Renal cortical epithelial cell (primary cell): ENCODE results near the gene CLECL1. TPM values are rescaled to one million over a fixed set of nuclear protein-coding genes. Genes with fewer than 3 reads are reported as not detected.

Experiments
- DNase-seq: peaks from one replicate; pipeline ENCODE4 v3.0.0-alpha.2; 2011; ENCODE audit warnings: low read depth
- total RNA-seq: library from RNA; depleted of rRNA; stranded (reverse); fragments of >200 nt; gene quantifications from 2 replicates; pipeline ENCODE4 v1.2.3, GENCODE V29; 2014

Gene CLECL1
- not detected in 2 replicates for total RNA-seq

GRCh38 chr12:9732921-9733461 is at the start of gene CLECL1:
CLECL1 (minus strand) TSS chr12:9733097.
- no peak for DNase-seq

DNA sequence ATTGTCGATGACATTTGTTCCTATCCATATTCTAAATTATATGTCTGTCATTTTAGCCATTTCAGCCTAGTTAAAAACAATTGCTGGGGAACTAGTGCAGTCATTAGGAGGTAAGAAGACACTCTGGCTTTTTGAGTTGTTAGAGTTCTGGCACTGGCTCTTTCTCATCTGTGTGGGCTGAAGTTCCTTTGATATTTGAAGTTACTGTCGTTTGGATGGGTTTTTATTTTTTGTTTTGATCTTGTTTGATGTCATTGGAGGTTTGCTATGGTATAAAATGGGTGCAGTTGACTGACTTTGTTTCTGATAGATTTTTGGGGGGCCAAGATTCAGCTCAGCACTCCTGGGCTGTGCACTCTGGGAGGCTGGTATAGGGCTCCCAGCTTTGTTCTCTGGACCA is 48.5 kb upstream of the CLECL1 start:
- no peak for DNase-seq

- no peak for DNase-seq
Measured at GRCh38 chr12:9779209-9779608, 46.3 kb upstream of the CLECL1 start.

GRCh38 chr12:9776781-9777180 is 43.9 kb upstream of the CLECL1 start:
- no peak for DNase-seq

DNA sequence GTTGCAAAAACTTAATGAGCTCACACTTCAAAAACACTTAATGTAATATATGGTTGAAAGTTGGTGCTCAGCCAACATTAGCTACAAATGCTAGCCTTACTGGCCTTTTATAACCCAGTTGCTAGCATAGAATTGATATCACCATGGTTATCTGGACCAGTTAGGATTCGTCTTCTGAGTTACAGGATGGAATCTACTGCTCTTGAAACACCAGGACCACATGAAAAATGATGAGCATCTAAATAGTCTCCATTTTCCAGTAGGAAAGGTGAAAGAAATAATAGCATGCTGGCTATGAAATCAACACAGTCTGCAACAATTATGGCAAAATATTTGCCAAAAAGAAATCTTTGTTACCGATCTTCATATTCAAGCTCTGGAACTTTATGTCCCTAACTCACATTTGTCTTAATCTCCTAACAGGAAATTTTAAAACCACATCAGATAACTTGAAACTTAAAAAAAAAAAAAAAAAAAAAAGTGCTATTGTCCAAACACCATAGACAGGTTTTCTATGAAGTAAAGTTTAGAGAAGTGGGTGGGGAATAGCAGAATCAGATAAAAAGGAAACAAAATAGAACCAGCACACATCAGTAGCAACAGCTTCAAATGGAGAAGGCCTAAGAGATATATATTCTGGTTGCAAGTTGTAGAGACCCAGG is 40.5 kb upstream of the CLECL1 start:
- no peak for DNase-seq

DNA sequence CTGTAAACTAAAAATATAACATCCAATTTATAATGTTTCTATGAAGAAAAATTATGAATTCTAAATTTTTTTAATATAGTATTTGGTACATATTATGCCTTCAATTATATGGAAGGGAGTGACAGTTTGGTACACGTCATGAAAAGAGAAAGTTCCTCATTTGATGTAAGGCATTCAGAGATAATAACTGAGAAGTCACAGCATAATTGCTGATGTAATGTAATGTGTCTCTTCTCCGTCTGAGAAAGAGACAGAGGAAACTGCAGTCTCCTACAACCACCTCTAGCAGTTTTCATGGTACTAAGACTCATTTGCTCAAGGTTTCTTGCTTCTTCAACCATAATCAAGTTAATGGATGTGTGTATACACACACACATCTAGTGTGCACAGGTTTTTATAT is 30.1 kb upstream of the CLECL1 start:
- DNase-seq, result no peak

GRCh38 chr12:9762369-9762768 is 29.5 kb upstream of the CLECL1 start:
- DNase-seq, result no peak

- no peak for DNase-seq
Measured at GRCh38 chr12:9761419-9761781, 28.5 kb upstream of the CLECL1 start.

DNA sequence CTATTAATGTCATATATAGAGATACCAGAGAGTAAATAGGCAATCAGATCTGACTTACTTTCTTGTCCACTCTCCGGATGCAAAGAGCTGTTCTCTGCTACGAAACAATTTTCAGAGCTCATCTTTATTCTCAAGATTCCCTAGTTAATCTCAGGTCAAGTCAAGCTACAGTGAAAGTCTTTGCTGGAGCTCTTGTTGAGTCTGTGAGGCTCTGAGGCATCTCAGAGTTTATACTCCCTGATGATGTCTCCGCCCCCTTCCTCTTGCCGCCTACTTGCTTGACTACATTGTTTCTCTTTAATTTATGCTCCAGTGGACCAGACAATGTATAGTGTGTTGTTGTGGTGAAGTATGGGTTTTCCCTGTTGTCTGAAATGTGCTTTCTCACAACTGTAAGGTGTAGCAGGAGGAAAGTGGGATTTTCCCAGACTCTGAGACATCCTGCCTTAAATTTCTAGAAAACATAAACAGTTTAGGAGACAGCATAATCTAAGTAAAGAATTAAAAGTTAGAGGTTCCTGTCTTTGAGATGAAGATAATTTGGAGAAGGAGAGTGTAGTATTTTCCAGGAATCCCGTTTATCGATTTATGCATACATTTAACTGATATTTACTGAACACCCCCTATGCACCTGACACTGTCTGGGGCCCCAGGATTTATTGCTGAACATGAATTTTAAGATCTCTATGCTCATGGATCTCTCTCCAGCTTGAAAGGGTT is 28.0 kb upstream of the CLECL1 start, which contains the start of gene CD69:
TSS of gene CD69 (minus strand) at position 203 of the 720 bp plus-strand sequence. CDS start at position 122, 81 bp downstream.
- peak; percentile 60 for DNase-seq

GRCh38 chr12:9760120-9760519 is 27.2 kb upstream of the CLECL1 start:
- DNase-seq, result no peak

GRCh38 chr12:9759694-9760093 is 26.8 kb upstream of the CLECL1 start:
- DNase-seq, result no peak

- DNase-seq, result no peak
Measured at GRCh38 chr12:9758119-9758518, 25.2 kb upstream of the CLECL1 start.

- no peak for DNase-seq
Measured at GRCh38 chr12:9757433-9758025, 24.6 kb upstream of the CLECL1 start.

- no peak for DNase-seq
Measured at GRCh38 chr12:9756706-9757105, 23.8 kb upstream of the CLECL1 start.

- DNase-seq, result no peak
Measured at GRCh38 chr12:9756170-9756569, 23.3 kb upstream of the CLECL1 start.

DNA sequence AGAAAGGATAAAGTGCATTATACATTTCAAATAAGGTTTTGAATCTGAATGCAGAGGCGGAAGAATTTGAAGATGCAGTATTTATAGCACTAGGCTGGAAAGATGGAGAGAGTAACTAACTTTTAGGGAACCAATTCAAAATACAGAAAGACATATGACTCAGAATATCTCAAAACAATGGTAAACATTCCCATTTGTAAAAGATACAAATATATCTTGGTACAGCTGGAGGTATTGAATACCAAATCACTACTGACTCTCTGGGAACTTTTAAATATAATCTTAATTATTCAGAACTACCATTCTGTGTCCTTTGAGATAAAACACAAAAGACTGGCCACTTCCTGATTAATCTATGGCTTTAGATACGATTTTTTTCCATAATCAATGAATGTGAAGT is 22.7 kb upstream of the CLECL1 start:
- no peak for DNase-seq

GRCh38 chr12:9755035-9755434 is 22.1 kb upstream of the CLECL1 start:
- no peak for DNase-seq

DNA sequence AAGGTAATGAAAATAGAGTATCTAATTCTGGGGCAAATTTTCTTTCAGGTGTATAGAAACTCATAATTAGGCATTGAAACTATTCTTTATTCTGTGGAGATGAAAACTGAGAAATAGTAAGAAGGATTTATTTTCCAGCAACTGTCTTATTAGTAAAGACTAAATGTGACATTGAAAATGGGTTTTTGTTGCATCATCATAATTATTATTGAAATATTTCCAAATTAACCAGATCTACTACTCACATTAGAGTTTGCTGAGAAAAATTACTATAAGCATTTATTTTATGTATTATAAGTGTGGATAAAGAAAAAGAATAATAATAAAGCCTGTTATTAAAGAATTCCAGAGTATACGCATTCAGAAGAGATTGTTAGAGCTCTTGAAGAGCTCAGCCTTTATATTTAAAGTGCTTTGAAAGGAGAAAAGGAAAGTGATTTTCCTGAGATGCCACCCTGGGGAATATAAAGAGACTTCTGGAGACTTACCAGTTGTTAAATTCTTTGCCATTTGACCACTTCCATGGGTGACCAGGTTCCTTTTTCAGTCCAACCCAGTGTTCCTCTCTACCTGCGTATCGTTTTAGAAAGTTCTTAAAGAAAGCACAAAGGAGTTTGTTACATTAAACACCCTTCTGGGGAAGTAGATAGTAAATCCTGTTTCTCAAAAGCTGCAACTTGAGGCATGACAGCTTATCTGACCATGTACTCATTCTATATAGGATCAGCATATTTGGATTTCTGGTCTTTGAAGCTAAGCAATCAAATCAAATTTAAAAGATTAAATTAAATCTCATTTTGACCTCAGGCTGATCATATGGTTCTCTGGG is 21.4 kb upstream of the CLECL1 start:
- no peak for DNase-seq

DNA sequence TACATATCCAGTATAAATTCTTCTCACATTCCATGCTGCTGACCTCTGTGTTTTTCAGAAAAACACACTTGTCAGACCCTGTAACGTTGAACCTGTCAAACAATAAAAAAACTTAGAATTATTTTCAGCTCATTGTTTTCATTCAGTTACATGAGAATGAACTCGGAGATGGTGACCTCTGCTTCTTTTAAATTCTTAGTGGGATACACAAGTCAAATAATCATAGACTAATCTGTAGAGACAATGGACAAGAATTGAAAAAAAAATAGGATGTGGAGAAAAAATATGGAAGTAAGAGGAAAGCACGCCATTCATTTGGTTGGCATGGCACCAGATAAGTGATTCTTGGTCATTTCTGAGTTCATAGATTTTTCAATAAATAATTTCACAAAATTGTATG is 20.6 kb upstream of the CLECL1 start:
- DNase-seq, result no peak

DNA sequence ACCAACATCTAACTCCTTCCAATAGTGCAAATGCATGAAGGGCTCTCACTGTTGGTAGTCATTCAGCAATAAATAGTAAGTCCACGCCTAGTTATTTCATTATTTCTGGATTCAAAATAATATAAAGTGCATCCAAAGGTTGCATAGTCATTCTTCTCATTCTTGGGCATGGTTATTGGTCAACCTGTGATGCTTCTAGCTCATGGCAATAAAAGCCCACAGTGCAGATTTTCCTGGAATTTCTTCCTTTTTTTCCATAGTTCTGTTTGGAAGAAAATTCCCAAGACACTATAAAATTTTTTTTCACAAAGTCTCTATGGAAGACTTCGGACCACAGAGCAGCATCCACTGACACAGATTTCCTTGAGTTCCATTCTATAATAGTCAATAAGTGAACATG is 20.2 kb upstream of the CLECL1 start:
- DNase-seq, result no peak

- no peak for DNase-seq
Measured at GRCh38 chr12:9752145-9752933, 19.4 kb upstream of the CLECL1 start.
